ENCODE data around the gene FLT4.

FLT4 gene

DNA sequence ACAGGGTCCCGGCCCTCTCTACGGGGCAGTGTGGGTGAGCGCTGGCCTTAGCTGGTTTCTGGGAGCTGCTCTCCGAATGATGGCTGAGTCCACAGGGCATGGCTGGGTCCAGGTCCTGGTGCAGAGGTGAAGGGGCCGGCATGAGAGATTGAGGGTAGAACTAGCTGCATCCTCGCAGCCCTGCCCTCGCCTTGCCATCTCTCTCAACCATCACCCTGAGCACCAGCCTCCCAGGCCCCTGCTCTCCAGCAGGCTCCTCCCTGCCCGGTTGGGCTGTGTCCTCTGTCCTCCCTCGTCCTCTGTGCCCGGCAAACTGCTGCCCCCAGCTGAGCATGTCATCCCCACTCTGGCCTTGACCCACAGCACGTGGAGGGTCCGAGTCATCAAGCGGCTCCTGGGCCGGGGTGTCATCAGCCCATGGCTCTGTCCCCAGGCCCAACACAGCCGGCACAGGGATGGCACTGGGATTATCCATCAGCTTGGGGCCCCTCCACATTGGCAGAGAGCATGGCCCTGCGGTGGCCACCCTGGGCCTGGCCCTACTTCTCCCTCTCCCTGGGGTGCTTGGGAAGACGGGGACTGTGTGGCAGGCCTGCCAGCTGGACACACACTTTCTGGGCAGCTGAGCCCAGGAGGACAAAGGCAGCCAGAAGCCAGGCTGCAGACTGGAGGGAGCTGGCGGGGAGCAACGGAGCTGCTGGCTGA is 8.4 kb downstream of the FLT4 start:
- no peak for DNase-seq

DNA sequence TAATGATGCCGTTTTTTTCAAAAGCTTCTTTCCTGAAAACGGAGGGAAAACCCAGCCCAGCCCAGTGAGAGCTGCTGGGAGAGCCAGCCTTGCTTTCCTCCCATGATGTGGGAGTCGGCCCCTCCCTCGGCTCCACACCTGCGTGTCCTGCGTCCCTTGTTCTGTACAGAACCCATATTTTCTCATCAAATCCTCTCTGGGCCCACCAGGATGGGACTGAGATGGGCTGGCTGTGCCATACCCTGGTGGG is 8.9 kb downstream of the FLT4 start:
- no peak for DNase-seq

DNA sequence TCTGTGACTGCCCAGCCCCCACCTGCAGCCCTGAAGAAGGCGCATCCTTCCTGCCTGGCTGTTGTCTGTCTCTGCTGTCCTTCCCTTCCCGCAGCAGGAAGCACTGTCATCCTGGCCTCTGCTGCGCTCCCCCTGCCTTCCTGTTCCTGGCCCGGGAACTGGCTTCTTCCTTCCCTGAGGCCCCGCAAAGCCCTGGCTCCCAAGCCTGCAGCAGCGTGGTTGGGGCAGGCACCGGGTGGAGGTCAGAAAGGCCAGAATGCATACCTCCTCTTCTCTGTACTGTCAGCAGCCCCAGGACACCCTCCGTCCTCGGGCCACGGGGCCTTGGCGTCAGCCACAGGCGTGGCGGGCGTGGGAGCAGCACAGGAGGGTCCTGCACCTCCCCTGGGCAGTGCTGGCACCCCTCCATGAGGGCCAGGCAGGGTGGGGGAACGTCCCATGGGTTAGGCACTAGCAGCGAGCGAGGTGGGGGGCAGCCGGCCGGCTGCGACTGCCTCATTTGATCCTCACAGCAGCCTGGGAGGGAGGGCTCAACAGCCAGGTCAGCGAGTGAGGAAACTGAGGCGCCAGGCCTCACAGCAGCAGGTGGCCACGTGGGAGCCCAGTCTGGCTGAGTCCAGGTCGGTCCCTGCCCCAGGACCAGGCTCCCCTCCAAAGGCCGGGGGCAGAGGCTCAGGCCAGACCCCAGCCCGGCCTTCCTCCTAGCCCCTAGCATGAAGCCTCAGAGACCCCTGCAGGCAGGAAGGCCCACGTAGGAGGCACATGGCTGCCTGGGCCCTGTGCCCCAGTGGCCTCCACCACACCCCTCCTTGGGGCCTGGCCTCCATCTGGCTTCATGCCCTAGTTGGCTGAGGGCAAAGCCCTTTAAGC is 9.4 kb downstream of the FLT4 start:
- no peak for DNase-seq

DNA sequence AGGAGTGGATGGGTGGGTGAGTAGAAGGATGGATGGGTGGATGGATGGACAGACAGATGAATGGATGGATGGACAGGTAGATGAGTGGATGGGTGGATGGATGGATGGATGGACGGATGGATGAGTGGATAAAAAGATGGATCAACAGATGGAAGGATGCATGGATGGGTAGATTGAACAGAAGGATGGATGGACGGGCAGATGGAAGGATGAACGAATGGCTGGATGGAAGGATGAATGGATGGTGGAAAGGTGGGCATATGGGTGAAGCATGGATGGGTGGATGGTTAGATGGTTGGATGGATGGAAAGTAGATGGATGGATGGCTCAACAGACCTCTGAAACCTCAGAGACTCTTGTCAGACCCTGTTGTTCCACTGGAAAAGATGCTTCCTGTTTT is 10.1 kb downstream of the FLT4 start:
- no peak for DNase-seq

DNA sequence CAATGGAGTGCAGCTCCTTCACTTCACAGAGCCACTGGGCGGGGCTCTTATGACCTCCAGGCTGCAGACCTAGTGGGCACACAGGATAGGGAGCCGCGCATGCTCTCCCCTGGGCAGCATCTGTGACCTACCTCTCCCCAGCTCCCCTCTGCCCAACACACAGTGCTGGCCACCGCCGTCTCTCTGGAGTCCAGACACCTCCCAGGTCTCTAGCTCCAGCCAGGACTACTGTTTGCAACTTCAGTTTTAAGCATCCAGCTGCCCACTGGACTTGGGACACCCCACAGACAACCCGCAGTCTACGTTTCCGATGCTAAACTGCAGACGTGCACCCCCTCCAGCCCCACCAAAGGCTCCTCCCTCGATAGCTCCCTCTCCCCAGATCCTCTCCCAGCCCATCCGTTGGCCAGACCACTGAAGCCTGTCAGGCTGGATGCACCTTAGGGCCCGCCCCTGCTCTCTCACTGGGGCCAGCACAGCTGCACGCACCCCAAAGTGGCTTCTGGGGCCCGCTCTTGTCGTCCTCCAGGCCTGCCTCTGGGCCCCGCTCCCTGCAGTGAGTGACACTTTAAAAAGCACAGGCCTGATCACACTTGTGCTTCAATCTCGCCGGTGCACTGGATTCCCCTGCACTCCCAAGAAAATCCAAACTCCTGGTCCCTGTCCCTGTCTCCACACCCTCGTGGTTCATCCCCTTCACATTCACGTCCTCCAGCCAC is 11.3 kb downstream of the FLT4 start:
- no peak for DNase-seq

DNA sequence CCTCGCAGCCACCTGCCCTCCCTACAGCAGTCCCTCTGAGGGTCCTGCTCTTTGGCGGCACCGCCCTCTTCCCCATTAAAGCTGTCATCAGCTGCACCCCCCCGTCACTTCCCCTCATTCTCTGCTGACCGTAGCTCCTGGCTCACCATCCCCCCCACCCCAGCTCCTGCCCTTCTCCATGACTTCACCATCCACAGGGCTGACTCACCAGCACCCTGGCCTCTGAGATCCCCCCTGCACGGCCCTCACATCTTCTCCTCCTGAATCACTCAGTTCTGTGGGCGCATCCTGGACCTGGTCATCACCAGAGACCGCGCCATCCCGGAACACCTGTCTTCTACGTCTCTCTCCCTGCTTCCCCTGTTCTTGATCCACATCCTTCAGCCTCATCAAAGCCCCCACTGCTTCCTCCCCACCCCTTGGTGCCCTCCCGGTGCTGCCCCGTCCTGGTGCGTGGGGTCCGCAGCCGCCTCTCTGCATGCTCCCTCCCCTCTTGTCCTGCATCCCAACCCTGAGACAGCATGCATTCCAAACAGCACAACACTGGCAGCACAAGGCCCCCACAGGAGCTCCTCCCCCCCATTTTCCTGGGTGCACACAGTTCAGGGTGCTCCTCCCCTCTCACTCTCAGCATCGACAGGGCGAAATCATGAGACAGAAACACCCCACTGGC is 12.9 kb downstream of the FLT4 start:
- no peak for DNase-seq

DNA sequence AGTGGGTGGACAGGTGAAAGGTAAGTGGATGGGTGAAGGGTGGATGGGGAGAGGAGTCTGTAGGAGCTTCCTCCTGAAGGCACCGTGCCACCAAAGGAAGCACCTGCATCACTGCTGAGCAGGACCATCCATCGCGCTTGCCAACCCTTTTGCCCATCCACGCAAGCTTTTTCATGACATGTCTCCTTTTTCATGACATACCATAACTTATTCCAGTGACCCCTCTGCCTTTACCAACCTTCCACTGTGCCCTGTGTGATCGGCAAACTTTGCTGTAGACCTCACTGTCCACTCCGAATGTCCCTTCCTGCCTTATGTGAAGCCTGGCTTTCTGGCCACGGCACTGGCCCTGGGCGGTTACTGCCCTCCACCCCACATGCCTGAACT is 13.4 kb downstream of the FLT4 start:
- DNase-seq = no peak

DNA sequence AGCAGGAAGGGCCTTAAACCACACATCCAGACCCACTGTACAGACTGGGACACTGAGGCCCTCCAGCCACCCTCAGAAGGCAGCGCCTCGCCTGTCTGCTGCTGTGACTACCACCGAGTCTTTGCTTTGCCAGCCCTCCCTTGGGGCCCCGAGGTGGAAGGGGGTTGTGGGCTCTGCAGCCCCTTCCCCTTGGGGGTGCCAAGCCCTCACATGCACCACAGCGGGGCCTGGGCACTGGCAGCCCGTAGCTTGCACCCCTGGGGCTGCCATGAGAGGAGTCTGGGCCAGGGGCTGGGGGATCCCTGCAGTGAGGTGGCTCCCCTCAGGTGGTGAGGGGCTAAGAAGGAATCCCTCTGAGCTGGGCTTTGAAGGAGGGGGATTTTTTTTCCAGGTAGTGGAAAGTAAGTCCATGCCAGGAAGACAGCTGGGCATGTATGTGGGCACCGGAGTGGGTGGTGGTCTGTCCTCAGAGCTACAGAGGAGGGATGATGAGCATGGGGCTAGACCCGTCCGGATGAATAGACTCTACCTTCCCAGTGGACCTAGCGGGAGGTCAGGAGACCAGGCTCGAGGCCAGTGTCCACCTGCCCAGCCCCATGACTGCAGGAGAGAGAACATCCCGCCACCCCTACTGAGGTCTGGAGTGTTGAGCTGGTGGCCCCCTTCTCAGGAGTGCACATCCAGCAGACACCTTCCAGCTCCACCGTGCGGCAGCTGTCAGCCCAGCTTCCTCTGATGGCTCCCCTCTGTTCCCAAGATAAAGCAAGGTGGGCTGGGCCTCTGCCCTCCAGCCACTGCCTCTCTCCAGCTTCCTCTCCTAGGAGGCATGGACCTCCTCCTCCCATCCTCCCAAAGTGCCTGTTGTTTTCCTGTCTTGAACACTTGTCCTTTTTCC is 15.9 kb downstream of the FLT4 start:
- no peak for DNase-seq

DNA sequence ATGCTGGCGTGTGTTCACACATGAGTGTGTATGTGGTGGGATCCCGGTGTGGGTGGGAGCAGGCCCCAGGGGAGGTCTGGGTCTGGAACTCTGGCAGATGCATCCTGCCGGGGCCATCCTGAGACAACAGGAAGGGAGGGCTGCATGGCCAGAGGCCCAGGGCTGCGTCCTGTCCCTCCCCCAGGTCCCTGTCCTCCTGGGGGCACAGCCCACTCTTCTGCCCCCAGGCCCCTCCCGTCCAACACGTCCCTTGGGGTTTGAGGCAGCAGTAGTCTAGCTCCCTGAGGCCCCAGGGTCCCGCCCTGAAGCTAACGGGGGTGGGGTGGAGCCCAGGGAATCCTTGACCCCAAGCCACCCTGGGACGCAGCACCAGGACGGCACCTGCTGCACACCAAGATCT is 16.6 kb downstream of the FLT4 start:
- DNase-seq = no peak

DNA sequence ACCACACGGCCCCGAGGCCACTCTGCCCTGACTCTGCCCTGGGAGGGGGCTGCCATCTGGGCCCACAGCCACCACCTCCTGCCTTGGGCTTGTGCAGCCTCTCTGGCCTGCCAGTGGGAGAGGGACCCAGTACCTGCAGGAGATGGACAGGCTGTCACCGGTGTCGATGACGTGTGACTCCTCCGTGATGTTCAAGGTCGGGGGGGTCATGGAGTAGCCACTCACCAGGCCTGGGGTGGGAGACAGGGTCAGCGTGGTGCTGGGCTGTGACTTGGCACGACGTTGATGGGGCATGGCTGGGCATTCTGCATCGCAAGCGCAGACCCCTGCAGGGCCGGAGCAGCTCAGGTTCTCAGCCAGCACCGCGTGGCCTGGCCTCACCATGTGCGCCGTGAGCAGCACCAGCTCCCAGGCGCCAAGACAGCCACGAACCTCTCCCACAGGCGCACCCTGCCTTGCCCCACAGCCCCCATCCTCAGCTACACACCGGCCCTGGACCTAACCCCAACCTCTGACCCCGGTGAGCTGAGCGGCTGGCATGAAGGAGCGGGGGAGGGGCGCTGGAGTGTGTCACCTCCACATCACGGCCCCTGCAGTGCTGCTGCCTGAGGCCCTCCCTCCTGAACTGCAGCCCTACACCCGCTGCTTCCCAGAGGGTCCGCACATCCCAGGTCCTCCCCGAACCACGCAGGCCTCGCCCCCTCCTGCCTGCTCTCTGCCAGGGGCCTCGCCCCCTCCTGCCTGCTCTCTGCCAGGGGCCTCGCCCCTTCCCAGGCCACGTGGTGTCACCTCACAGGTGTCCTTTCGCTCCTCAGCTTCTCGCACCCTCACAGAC is 17.6 kb downstream of the FLT4 start:
- no peak for DNase-seq

DNA sequence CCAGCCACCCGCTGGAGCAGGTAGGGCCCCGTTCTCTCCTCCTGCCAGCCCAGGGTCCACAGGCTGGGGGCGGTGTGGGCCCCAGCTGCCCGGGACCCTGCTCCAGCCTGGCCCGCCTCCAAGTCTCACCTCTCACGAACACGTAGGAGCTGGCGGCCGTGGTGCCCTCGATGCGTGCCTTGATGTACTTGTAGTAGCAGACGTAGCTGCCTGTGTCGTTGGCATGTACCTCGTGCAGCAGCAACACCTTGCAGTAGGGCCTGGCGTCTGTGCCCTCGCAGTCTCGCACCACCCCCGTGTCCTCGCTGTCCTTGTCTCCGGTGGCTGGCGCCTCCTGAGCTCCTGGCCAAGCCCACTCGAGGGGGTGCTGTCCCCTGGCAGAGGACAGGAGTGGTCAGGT is 19.0 kb downstream of the FLT4 start:
- no peak for DNase-seq

DNA sequence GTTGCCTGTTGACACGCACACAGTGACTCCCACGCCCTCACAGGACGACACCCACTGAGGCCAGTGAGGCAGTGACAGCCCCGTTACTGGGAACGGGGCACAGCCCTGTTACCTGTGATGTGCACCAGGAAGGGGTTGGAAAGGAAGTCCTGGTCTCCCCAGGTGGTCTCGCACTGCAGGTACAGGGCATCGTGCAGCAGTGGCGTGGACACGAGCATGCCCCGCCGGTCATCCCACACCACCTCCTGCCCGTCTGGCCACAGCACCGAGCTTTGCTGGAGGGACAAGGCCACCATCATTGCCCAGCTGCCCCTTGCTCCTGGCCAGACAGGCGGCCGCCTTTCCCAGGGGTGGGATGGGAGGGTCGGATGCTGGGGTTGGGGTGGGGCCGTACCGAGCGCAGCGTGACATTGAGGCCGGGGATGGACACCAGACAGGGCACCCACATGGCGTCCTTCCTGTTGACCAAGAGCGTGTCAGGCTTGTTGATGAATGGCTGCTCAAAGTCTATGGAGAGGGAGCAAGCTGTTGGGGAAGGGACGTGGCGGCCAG is 19.5 kb downstream of the FLT4 start:
- no peak for DNase-seq

DNA sequence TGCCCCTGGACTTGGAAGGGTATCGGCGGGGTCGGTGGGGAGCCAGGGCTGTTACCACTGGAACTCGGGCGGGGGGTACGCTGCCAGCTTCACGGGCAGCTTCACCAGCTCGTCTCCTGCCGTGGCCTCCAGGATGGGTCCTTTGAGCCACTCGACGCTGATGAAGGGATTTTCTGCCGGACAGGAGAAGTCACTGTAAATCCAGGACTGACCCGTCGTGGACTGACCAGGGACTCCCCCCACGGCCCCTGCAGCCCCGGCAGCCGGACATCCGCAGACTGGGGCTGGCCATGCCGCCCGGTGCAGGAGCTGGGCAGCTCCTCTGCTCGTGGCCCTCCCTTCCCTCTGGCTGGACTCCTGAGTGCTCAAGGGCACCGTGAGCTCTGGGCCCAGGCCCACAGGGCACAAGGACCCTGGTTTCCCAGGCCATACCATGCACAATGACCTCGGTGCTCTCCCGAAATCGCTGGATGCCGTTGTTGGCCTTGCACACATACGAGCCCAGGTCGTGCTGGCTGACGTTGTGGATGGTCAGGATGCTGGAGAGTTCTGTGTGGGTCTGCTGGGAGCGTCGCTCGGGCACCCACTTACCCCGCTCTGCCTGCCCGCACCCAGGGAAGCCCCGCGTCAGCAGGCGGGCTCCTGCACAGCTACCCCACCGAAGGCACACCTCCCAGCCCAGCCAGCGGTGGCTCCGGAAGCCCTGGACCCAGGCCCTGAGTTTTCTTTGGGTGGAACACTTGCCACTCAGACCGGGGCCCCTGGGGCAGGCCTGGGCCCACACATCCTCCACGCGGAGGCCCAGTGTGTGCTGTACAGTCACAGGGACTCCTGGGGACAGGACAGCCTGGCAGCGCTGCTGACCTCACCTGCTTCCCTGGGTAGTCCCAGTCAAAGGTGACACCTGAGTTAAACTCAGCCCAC is 20.3 kb downstream of the FLT4 start:
- DNase-seq = no peak

DNA sequence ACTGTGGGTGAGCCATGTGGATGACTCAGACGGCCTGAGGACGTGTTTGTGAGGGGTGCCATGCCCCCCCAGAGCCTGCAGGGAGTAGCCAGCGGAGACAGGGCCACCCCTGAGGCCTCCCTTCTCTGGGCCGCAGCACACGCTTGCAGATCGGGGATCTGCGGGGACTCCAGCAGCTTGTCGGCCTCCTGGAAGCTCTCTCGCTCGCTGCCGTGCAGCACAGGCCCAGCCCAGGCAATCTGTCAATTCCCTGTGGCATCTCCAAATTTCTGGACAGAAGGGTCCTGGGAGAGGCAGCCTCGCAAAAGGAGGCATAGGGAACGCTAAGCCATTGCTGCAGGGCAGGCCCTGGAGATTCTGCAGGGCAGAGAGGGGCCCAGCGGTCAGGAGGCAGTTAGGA is 21.2 kb downstream of the FLT4 start:
- DNase-seq = no peak

DNA sequence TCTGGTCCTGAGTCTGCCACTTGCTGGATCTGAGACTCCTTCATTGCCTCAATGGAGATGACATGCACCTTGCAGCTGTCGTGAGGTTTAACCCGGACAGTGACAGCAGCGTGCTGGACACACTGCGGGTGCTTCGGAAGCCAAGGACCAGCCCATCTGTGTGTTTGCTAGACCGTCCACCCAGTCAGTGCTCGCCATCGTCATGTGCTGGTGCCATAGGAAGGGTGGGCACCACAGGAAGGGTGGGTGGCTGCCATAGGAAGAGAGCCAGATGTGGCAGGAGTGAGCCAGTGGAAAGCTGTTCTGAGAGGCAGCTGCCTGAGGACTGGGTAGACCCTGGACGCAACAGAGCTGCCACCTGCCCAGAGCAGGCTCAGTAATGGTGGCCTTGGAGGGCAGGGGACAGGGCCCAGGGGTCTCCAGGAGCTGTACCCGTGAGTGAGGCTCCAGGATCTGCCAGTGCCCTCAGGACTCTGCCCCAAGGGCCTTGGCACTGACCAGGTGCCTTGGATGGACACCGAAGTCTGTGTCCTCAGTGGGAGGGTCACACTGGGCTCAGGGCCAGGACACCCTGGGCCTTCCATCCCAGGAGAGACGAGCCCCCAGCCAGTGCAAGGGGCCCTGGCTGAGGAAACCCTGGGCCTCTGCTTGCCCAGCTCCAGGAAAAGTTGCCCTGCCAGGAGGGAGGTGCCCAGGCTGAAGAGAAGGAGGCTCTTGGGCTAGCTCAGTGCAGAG is 21.8 kb downstream of the FLT4 start:
- no peak for DNase-seq

DNA sequence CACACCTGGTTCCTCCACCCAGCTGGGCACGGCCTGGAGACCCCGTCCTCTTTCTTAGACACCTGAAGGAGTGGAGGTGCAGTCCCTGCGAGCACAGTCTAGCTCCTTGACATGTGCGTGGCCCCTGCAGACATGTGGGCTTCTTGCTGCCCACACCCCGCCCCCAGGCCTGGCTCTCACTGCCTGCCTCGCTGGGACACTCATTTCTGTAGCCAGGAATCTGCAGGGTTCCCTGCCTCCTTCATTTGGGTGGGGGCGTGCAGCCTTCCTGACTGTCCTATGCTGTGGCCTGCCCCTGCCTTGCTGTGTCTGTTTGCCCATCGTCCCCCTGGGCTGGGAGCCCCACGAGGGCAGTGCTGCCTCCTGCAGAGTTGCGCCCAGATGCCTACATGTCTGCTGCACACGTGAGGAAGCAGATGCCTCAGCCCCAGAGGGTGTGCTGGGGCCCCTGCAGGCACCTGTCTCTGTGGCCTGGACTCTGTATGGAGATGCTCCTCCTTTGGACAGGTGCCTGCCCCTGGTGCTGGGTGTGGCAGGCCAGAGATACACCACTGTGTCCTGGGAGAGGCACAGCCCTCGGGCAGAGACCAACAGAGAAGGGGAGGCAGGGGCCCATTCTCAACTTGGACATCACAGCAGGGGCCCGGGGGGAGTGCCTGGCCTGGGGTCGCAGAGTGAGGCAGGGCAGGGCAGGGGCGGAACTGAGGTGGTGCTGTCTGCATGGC is 22.6 kb downstream of the FLT4 start:
- no peak for DNase-seq

DNA sequence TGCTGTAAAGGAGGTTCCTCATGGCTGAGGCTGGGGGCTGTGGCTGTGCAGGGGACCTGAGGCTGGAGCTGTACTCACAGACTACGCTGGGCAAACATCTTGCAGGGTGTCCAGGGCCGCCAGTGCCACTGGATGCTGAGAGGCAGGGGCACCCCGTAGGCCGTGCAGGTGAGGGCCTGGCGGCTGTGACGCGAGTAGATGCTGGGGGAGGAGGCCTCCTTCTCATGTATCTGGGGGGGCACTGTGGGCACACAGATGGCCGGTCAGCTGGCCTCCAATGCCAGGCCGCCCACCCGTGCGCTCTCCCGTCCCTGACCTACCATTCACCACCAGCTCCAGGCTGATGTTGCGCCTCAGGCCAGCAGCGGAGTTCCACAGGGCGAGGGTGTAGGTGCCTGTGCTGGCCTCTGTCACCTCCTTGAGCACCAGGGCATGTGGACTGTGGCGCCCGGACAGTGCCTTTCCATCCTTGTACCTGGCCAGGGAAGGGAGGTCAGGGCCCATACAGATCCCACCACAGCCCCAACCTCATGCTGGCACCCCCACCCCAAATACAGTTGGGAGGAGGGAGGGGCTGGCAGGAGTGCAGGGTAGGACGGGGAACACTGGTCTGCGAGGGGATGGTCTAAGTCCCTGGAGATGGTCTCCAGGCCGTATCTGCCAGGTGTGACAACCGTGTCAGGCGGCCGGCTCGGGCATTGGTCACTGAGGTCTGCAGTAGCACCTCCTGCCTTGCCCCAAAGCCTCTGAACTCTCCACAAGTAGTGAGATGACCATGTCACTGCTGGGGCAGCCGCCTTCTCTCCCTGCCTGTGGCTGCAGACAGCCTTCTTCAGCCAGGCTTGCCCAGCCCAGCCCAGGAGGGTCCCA is 23.4 kb downstream of the FLT4 start:
- DNase-seq = no peak

All from activated naive CD4-positive, alpha-beta T cell treated with anti-CD3 and anti-CD28 coated beads, Interleukin-2, amount 50 U/mL, for 16 hours (primary cell).